Gastroesophageal sphincter (tissue), 3 donors: Measurements from ENCODE around the gene ETDA.

ENCODE experiments used
- EP300 ChIP-seq: sonication (generic); formaldehyde crosslinking; IDR thresholded peaks from one replicate; pipeline ENCODE4 v1.6.1; 2017; ENCODE audit warnings: antibody characterized with exemption, mild to moderate bottlenecking
- POLR2A ChIP-seq, 2 donors: fragments of 450-650 bp; IDR thresholded peaks; one replicate each; pipeline ENCODE4 v1.6.1; 2017; ENCODE audit warnings: antibody characterized with exemption in 2 of 2, mild to moderate bottlenecking in 2 of 2, moderate library complexity in 1 of 2
- POLR2AphosphoS5 ChIP-seq: sonication (generic); formaldehyde crosslinking; IDR thresholded peaks from one replicate; pipeline ENCODE4 v1.6.1; 2017; ENCODE audit warnings: antibody characterized with exemption
- TF ChIP-seq, protein P1 (sequence below), 4 experiments: fragments of 200-600 bp in 2 of 4; fragments of 450-650 bp in 2 of 4; sonication (generic) in 1 of 4; IDR thresholded peaks; one replicate each; pipeline ENCODE4 v1.5.1; 2017 to 2019; ENCODE audit warnings: antibody characterized with exemption in 4 of 4, mild to moderate bottlenecking in 2 of 4, moderate library complexity in 2 of 4

DNA sequence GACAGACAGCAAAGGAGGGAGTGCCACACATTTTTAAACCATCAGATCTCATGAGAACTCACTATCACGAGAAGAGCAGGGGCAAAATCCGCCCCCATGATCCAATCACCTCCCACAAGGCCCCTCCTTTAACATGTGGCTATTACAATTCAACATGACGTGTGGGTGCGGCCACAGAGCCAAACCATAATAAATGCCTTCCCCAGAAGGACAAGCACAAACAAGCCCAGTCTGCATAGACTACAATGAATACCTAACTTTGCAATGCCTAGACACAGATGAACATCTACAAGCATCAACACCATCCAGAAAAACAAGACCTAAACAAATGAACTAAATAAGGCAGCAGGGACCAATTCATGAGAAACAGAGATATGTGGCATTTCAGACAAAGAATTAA, 12.3 kb downstream of the ETDA start:
- TF ChIP-seq, protein P1, sequence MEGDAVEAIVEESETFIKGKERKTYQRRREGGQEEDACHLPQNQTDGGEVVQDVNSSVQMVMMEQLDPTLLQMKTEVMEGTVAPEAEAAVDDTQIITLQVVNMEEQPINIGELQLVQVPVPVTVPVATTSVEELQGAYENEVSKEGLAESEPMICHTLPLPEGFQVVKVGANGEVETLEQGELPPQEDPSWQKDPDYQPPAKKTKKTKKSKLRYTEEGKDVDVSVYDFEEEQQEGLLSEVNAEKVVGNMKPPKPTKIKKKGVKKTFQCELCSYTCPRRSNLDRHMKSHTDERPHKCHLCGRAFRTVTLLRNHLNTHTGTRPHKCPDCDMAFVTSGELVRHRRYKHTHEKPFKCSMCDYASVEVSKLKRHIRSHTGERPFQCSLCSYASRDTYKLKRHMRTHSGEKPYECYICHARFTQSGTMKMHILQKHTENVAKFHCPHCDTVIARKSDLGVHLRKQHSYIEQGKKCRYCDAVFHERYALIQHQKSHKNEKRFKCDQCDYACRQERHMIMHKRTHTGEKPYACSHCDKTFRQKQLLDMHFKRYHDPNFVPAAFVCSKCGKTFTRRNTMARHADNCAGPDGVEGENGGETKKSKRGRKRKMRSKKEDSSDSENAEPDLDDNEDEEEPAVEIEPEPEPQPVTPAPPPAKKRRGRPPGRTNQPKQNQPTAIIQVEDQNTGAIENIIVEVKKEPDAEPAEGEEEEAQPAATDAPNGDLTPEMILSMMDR (IDR thresholded peaks at IDR 0.05), result no peak
- TF ChIP-seq POLR2AphosphoS5, result no peak
- TF ChIP-seq EP300, result no peak
- TF ChIP-seq POLR2A (IDR thresholded peaks at IDR 0.05), result no peak
